Psoas muscle (tissue), 8 donors: ENCODE data around the gene TNFRSF14. TPM values are rescaled to one million over a fixed set of nuclear protein-coding genes. Genes with fewer than 3 reads are reported as not detected.

Experiments
- ATAC-seq, 4 donors: fragments of 200-7000 bp; cut with Tn5 transposase; one replicate each; pipeline ENCODE4 v1.9.1; 2020; ENCODE audit warnings: moderate library complexity in 3 of 4, mild to moderate bottlenecking in 2 of 4
- DNase-seq, 2 donors: peaks; one replicate each; pipeline ENCODE4 v3.0.0-alpha.2; 2020
- H3K27ac ChIP-seq: fragments of 200-600 bp; one replicate; pipeline ENCODE4 v1.8.0; 2022
- H3K27me3 ChIP-seq, 3 donors: fragments of 200-600 bp in 1 of 3; one replicate each; pipeline versions ENCODE4 v1.6.1 to v1.8.0; 2013 to 2022; ENCODE audit warnings: low read length in 2 of 3, mild to moderate bottlenecking in 2 of 3, moderate library complexity in 1 of 3; ENCODE audit not compliant: insufficient read depth in 3 of 3
- H3K36me3 ChIP-seq, 2 donors: fragments of 200-600 bp in 1 of 2; one replicate each; pipeline versions ENCODE4 v1.6.1 to v1.8.0; 2013 to 2022; ENCODE audit warnings: low read depth in 1 of 2, mild to moderate bottlenecking in 1 of 2, moderate library complexity in 1 of 2; ENCODE audit not compliant: insufficient read depth in 1 of 2
- H3K4me1 ChIP-seq: fragments of 200-600 bp; one replicate; pipeline ENCODE4 v1.8.0; 2022
- H3K4me3 ChIP-seq: fragments of 200-600 bp; one replicate; pipeline ENCODE4 v1.8.0; 2022; ENCODE audit warnings: mild to moderate bottlenecking
- H3K9me3 ChIP-seq: fragments of 200-600 bp; one replicate; pipeline ENCODE4 v1.8.0; 2022
- WGBS, 3 donors: extraction: QIAGEN DNeasy Blood & Tissue Kit; methylation state at CpG; one replicate each; pipeline versions ENCODE4 v1.1.6 to v1.1.7; 2013; 5-methylcytosine and 5-hydroxymethylcytosine counted together
- intact Hi-C, 2 donors: fragments of 100-400 bp; cut with DNase I; formaldehyde crosslinking; loops; one replicate each; pipeline versions ENCODE4 v1.11.0 to v1.14.2; 2022
- polyA plus RNA-seq, 3 donors: library from polyadenylated mRNA; stranded (reverse); fragments of 200-250 nt; gene quantifications; one replicate each; pipeline ENCODE4 v1.2.3, GENCODE V29; 2013
- total RNA-seq, 4 donors: library from RNA; stranded (reverse); fragmentation: NEBNext Ultra II Directional in 2 of 4; extraction: Animal tissue kit (Norgen Biotek cat#: 25700) in 2 of 4; gene quantifications; one replicate each; pipeline versions ENCODE4 v1.2.1 to v1.2.4, GENCODE V29; 2021 to 2023
- TF ChIP-seq, protein P1 (sequence below): fragments of 200-600 bp; IDR thresholded peaks from one replicate; pipeline ENCODE4 v1.8.0; 2022; ENCODE audit warnings: antibody characterized with exemption
- donor health status: healthy with polysubstance abuse.
- donor health status: DM: no; HTN: no; CAD: no; lungs with moderate emphysema.
- donor health status: Bipolar disorder and iron deficiency.
- donor health status: healthy.
- donor health status: DM: yes; HTN: yes; CAD: no.
- donor health status: DM: no; HTN: no; CAD: no.
- donor health status: DM: no; HTN: no; CAD: no.
- donor health status: DM: yes; HTN: yes; CAD: no.

TNFRSF14 gene
- total and polyA plus RNA-seq, 7 donors: 6.2 to 10.8 (median 8.2) TPM

DNA sequence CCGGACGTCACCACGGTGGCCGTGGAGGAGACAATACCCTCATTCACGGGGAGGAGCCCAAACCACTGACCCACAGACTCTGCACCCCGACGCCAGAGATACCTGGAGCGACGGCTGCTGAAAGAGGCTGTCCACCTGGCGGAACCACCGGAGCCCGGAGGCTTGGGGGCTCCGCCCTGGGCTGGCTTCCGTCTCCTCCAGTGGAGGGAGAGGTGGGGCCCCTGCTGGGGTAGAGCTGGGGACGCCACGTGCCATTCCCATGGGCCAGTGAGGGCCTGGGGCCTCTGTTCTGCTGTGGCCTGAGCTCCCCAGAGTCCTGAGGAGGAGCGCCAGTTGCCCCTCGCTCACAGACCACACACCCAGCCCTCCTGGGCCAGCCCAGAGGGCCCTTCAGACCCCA lies 7.0 kb downstream of the TNFRSF14 start:
- 80 to 92% (median 82%) methylated on average over 15 to 18 of the region's 18 CpGs for WGBS, 3 donors

DNA sequence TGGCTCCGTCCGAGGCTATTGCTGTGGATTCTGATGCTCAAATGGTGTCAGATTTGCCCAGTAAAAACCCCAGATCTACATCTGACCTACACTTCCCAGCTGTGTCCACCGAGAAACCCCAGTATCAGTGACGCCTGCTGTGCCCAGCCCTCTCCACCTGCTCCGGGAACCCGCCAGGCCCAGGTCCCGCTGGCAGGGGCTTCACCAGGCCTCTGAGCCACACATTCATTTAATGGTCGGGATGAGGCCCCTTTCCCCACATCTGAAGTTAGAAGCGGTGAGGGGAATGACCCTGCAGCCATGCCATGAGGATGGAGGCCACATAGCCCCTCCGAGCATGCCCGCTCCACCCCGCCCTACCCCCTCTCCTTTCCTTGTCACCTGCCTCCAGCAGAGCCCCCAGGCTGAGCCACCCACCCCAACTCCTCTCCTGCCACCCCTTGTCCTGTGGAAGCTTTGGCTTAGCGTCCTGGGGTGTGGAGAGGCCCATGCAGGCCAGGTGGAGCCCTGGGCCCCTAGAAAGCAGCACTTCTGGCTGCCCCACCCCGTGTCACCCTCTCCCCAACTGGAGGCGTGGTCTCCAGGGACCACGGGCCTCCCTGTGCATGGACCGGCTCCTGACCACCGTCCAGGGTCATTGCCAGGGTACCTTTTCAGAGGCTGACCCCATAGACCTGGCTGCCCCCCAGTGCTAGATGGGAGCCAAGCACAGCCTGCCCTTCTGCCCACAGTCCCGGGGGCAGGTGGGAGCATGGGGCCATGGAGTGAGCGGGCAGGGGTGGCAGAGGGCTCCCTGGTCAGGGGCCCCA lies 8.0 kb downstream of the TNFRSF14 start:
- intact Hi-C loops: no loop called here
- no peaks in the 10 kb centered on the region for H3K9me3 ChIP-seq
- no peaks in the 10 kb centered on the region for H3K36me3 ChIP-seq
- no peaks in the 10 kb centered on the region for H3K4me1 ChIP-seq
- H3K4me3 ChIP-seq: no peak overlapping the region
- TF ChIP-seq, protein P1, sequence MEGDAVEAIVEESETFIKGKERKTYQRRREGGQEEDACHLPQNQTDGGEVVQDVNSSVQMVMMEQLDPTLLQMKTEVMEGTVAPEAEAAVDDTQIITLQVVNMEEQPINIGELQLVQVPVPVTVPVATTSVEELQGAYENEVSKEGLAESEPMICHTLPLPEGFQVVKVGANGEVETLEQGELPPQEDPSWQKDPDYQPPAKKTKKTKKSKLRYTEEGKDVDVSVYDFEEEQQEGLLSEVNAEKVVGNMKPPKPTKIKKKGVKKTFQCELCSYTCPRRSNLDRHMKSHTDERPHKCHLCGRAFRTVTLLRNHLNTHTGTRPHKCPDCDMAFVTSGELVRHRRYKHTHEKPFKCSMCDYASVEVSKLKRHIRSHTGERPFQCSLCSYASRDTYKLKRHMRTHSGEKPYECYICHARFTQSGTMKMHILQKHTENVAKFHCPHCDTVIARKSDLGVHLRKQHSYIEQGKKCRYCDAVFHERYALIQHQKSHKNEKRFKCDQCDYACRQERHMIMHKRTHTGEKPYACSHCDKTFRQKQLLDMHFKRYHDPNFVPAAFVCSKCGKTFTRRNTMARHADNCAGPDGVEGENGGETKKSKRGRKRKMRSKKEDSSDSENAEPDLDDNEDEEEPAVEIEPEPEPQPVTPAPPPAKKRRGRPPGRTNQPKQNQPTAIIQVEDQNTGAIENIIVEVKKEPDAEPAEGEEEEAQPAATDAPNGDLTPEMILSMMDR: no peak
- H3K27me3 ChIP-seq: peaks cover 0 to 6% (median 5%) of the 10 kb centered on the region in 3 donors
- WGBS, 3 donors: 65 to 69% (median 68%) methylated on average over 19 to 20 of the region's 20 CpGs
- no peak for ATAC-seq
- H3K27ac ChIP-seq: no peak overlapping the region
- DNase-seq: peak in 1 of 2 donors; percentile 46

More for the DNA sequence above, 7.0 kb downstream of the TNFRSF14 start:
- ATAC-seq (no peak), DNase-seq (no peak)
- H3K4me3 ChIP-seq: no peak overlapping the region
- no peaks in the 10 kb centered on the region for H3K36me3 ChIP-seq
- H3K27ac ChIP-seq: no peak overlapping the region
- TF ChIP-seq, protein P1: no peak
- H3K27me3 ChIP-seq: peaks cover 0 to 6% (median 5%) of the 10 kb centered on the region in 3 donors
- no peaks in the 10 kb centered on the region for H3K4me1 ChIP-seq
- H3K9me3 ChIP-seq: no peaks in the 10 kb centered on the region
- intact Hi-C loops: no loop called here

DNA sequence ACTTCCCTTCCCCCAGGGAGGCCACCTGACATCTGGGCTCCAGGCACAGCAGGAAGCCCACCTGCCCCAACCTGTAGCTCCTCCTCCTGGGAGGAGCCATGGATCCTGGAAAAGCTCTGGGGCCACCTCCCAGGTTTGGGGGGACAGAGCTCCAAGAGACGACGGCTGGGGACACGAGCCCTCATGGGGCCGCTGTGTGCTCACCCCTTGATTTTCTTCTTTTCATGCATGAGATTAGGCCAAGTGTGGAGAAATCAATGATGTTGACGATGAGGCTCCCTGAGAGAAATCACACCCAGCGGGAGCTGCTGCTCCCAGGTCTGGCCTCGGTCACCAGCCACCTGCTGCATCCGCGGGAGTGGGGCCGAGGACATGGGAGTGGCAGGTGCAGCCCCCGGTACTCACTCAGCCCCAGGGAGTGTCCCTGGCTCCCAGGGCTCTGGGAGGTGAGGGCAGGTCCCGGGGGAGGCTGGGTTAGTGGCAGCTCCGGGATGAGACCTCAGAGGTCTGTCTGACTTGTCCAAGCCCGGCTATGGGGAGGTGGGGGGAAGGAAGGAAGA lies 8.7 kb downstream of the TNFRSF14 start:
- 33 to 38% (median 35%) methylated on average over 13 to 14 of the region's 14 CpGs for WGBS, 3 donors

DNA sequence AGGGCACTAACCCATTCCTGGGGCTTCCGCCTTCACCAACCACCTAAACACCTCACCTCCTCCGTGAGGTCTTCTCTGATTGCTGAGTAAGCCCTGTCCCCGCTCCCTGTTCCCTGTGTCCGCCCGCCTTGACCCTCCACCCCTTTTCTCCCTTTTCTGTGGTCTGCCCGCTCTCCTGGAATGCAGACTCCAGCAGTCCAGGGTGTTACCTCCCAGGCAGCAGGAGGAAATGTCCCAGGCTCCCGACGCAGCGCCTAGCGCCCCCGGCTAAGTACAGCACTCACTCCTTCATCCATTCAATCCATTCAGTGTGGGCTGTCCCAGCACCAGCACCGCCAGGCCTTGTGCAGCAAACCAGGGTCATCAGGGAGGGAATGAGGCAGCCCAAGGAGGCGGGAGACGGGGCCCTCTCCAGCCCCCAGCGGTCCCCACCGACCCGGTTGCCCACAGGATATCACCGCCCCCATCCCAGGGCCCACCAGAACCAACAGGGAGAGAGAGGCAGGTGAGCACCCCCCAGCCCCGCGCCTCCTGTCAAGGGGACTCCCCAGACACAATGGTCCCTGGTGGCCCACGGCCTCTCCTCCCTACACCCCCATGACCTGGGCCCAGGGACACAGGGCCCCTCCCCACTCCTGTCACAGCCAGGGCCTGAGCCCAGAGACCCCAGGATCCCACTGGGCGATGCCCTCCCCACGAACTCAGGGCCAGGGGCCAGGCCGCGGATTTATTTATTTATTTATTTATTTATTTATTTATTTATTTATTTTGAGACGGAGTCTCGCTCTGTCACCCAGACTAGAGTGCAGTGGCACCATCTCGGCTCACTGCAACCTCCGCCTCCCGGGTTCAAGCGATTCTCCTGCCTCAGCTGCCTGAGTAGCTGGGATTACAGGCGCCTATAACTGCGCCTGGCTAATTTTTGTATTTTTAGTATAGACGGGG lies 10.2 kb downstream of the TNFRSF14 start:
- H3K4me3 ChIP-seq: no peak overlapping the region
- WGBS, 3 donors: 70 to 82% (median 76%) methylated on average over 31 to 34 of the region's 34 CpGs
- intact Hi-C loops: no loop called here
- TF ChIP-seq, protein P1: no peak
- no peak overlapping the region for H3K27ac ChIP-seq
- ATAC-seq: no peak
- H3K4me1 ChIP-seq: no peaks in the 10 kb centered on the region
- H3K27me3 ChIP-seq: peaks cover 0 to 6% (median 5%) of the 10 kb centered on the region in 3 donors
- H3K36me3 ChIP-seq: no peaks in the 10 kb centered on the region
- DNase-seq: peak in 1 of 2 donors; percentile 45
- no peaks in the 10 kb centered on the region for H3K9me3 ChIP-seq

More for the DNA sequence above, 8.7 kb downstream of the TNFRSF14 start:
- intact Hi-C loops: no loop called here
- DNase-seq (peak in 1 of 2 donors; percentile 50), ATAC-seq (no peak)
- TF ChIP-seq, protein P1: no peak
- H3K36me3 ChIP-seq: no peaks in the 10 kb centered on the region
- H3K4me3 ChIP-seq: no peak overlapping the region
- H3K4me1 ChIP-seq: no peaks in the 10 kb centered on the region
- peaks cover 0 to 6% (median 5%) of the 10 kb centered on the region in 3 donors for H3K27me3 ChIP-seq
- no peak overlapping the region for H3K27ac ChIP-seq
- no peaks in the 10 kb centered on the region for H3K9me3 ChIP-seq
